ENCODE measurements around the gene ZBTB24. TPM values are rescaled to one million over a fixed set of nuclear protein-coding genes. Genes with fewer than 3 reads are reported as not detected.

Gene ZBTB24
- total and polyA plus RNA-seq, 2 donors (not counting 3 experiments of a cell fraction or from before 2014, with no cell fraction given): 1.9 to 6.2 TPM

DNA sequence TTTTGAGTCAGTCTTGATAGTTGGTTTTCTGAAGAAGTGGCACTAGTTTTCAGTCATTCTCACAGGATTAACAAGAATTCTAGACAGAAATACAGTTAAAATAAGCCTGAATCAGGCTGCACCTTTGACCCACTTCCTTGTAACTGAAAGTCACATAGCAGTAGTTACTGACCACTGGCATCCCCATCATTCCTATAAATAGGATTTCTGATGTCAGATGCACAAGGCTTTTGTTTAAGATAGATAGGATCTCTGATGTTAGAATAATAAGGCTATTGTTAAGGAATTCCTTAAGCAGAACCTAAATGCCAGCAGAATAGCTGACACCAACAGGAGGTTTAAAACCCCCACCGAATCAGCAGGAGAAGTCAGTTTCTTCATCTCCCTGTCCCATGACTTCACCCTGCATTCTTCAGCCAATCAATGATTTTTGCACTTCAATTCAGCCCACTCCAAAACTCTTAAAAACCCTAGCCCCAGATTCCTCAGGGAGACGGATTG lies 30.6 kb upstream of the ZBTB24 start:
- intact Hi-C loops (cut with micrococcal nuclease): no loop called here
- no peaks in the 10 kb centered on the region for H3K9me3 ChIP-seq (replicated peaks; ENCODE audit: control insufficient read depth, insufficient read depth, low read length)
- TF ChIP-seq POLR2A (IDR thresholded peaks at IDR 0.05; ENCODE audit: low read depth, low read length): no peak
- TF ChIP-seq JUN (IDR thresholded peaks at IDR 0.05; ENCODE audit: borderline replicate concordance, insufficient read depth, insufficient read length, low read depth): peak; percentile 58
- H3K27me3 ChIP-seq (ENCODE audit: control insufficient read depth in 2 of 2, insufficient read depth in 2 of 2, low read length in 2 of 2): peaks cover 0 to 2% of the 10 kb centered on the region in 2 experiments
- no peak overlapping the region for H3K27ac ChIP-seq (ENCODE audit: insufficient read depth, low read depth, low read length)
- dilution Hi-C loops (cut with MboI; ENCODE audit: extremely low pct_ligation_motif_present, low sequenced_read_pairs): no loop called here
- H2AFZ ChIP-seq (ENCODE audit: low read depth, low read length): no peak overlapping the region
- no peaks in the 10 kb centered on the region for H3K36me3 ChIP-seq (ENCODE audit: control insufficient read depth in 2 of 2, extremely low read depth in 1 of 2, insufficient read depth in 2 of 2, low read length in 2 of 2)
- POLR2A ChIA-PET: no interaction called here
- no TSS peak for BruUV-seq (replicated peaks)
- FAIRE-seq: no peak
- H4K20me1 ChIP-seq (replicated peaks; ENCODE audit: control insufficient read depth, extremely low read depth, insufficient read depth, low read length): no peaks in the 10 kb centered on the region
- CTCF ChIA-PET: no interaction called here
- H3K4me2 ChIP-seq (ENCODE audit: insufficient read depth, low read length): no peak overlapping the region
- H3K9me1 ChIP-seq (replicated peaks; ENCODE audit: control insufficient read depth, extremely low read depth, insufficient read depth, low read length): no peaks in the 10 kb centered on the region
- H3K79me2 ChIP-seq (ENCODE audit: control insufficient read depth, insufficient read depth, low read length): no peaks in the 10 kb centered on the region
- peak; percentile 63 for DNase-seq (ENCODE audit: low read depth, low spot score)
- no peak overlapping the region for H3K9ac ChIP-seq (replicated peaks; ENCODE audit: extremely low read depth, insufficient read depth, low read length)
- no peak overlapping the region for H3K4me3 ChIP-seq (replicated peaks in 1 of 3; ENCODE audit: insufficient read depth in 1 of 3, low read depth in 1 of 3, low read length in 3 of 3)
- H3K4me1 ChIP-seq (ENCODE audit: control insufficient read depth, extremely low read depth, insufficient read depth, low read length): no peaks in the 10 kb centered on the region

DNA sequence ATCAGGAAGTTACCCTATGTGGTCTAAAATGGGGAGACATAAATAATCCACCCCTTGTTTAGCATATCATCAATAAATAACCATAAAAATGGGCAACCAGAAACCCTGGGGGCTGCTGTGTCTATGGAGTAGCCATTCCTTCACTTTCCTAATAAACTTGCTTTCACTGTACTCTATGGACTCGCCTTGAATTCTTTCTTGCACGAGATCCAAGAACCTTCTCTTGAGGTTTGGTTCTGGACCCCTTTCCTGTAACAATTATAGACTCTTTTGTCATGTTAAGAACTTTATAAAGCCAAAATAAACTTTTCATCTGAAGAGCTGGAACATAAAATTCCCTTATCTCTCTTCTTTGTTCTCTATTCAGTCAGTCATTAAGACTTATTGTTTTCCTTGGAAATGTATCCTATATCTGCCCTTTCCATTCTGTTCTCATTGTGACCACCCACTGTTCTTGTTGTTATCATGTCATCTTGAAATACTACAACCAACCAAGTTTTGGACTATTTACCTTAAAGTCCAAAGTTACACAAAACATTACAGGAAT lies 29.3 kb upstream of the ZBTB24 start:
- no peak overlapping the region for H3K4me2 ChIP-seq (ENCODE audit: insufficient read depth, low read length)
- no peaks in the 10 kb centered on the region for H3K36me3 ChIP-seq (ENCODE audit: control insufficient read depth in 2 of 2, extremely low read depth in 1 of 2, insufficient read depth in 2 of 2, low read length in 2 of 2)
- TF ChIP-seq MYC (IDR thresholded peaks at IDR 0.05; ENCODE audit: low read depth, low read length) (no peak), JUN (IDR thresholded peaks at IDR 0.05; ENCODE audit: borderline replicate concordance, insufficient read depth, insufficient read length, low read depth) (no peak), POLR2A (IDR thresholded peaks at IDR 0.05; ENCODE audit: low read depth, low read length) (no peak), FOS (IDR thresholded peaks at IDR 0.05; ENCODE audit: borderline replicate concordance, insufficient read depth, low read length) (no peak), GATA2 (IDR thresholded peaks at IDR 0.05; ENCODE audit: insufficient read depth, insufficient read length, low read depth, low read length) (no peak), EZH2 (IDR thresholded peaks at IDR 0.05; ENCODE audit: borderline replicate concordance, low read depth, low read length, severe bottlenecking) (no peak), POLR2AphosphoS5 (IDR thresholded peaks at IDR 0.05; ENCODE audit: insufficient read depth, low read depth, low read length) (no peak)
- TF ChIP-seq, protein P1, sequence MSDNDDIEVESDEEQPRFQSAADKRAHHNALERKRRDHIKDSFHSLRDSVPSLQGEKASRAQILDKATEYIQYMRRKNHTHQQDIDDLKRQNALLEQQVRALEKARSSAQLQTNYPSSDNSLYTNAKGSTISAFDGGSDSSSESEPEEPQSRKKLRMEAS (IDR thresholded peaks at IDR 0.05; ENCODE audit: insufficient read depth, insufficient read length): no peak
- TF ChIP-seq, protein P2, sequence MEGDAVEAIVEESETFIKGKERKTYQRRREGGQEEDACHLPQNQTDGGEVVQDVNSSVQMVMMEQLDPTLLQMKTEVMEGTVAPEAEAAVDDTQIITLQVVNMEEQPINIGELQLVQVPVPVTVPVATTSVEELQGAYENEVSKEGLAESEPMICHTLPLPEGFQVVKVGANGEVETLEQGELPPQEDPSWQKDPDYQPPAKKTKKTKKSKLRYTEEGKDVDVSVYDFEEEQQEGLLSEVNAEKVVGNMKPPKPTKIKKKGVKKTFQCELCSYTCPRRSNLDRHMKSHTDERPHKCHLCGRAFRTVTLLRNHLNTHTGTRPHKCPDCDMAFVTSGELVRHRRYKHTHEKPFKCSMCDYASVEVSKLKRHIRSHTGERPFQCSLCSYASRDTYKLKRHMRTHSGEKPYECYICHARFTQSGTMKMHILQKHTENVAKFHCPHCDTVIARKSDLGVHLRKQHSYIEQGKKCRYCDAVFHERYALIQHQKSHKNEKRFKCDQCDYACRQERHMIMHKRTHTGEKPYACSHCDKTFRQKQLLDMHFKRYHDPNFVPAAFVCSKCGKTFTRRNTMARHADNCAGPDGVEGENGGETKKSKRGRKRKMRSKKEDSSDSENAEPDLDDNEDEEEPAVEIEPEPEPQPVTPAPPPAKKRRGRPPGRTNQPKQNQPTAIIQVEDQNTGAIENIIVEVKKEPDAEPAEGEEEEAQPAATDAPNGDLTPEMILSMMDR (IDR thresholded peaks at IDR 0.05; ENCODE audit: extremely low read depth in 1 of 2, insufficient read depth in 1 of 2, low read depth in 1 of 2, low read length in 2 of 2): no peak
- no peak overlapping the region for H3K9ac ChIP-seq (replicated peaks; ENCODE audit: extremely low read depth, insufficient read depth, low read length)
- no peak overlapping the region for H2AFZ ChIP-seq (ENCODE audit: low read depth, low read length)
- BruUV-seq (replicated peaks): no TSS peak
- no peaks in the 10 kb centered on the region for H3K9me3 ChIP-seq (replicated peaks; ENCODE audit: control insufficient read depth, insufficient read depth, low read length)
- dilution Hi-C loops (cut with MboI; ENCODE audit: extremely low pct_ligation_motif_present, low sequenced_read_pairs) (no loop called here), intact Hi-C loops (cut with micrococcal nuclease) (no loop called here)
- no peaks in the 10 kb centered on the region for H4K20me1 ChIP-seq (replicated peaks; ENCODE audit: control insufficient read depth, extremely low read depth, insufficient read depth, low read length)
- H3K4me3 ChIP-seq (replicated peaks in 1 of 3; ENCODE audit: insufficient read depth in 1 of 3, low read depth in 1 of 3, low read length in 3 of 3): no peak overlapping the region
- ChIA-PET POLR2A (no interaction called here), CTCF (interaction anchor here (1.4 kb wide), 1 partner anchor 15 kb away, joined by 6 read pairs; no protein-coding TSS in a partner anchor)
- H3K27ac ChIP-seq (ENCODE audit: insufficient read depth, low read depth, low read length): no peak overlapping the region
- no peaks in the 10 kb centered on the region for H3K9me1 ChIP-seq (replicated peaks; ENCODE audit: control insufficient read depth, extremely low read depth, insufficient read depth, low read length)
- peak; percentile 33 for FAIRE-seq
- H3K27me3 ChIP-seq (ENCODE audit: control insufficient read depth in 2 of 2, insufficient read depth in 2 of 2, low read length in 2 of 2): peaks cover 0 to 2% of the 10 kb centered on the region in 2 experiments
- peak; percentile 33 for DNase-seq (ENCODE audit: low read depth, low spot score)
- H3K79me2 ChIP-seq (ENCODE audit: control insufficient read depth, insufficient read depth, low read length): no peaks in the 10 kb centered on the region
- H3K4me1 ChIP-seq (ENCODE audit: control insufficient read depth, extremely low read depth, insufficient read depth, low read length): no peaks in the 10 kb centered on the region

Data from endothelial cell of umbilical vein (primary cell).